Measurements from ENCODE around the gene DUSP6. TPM values are rescaled to one million over a fixed set of nuclear protein-coding genes. Genes with fewer than 3 reads are reported as not detected.
A peak's percentile ranks its signal among the peaks of the same experiment; 100 is the strongest.

Gene DUSP6
- total RNA-seq, 2 donors from 2014 or later, result 30.6 to 36.2 TPM

- H3K4me1 ChIP-seq (replicated peaks), result no peaks in the 10 kb centered on the region
- WGBS, result 68% methylated on average over 3 of the region's 3 CpGs
- DNase-seq (ENCODE audit: low spot score), result no peak
- no peak overlapping the region for H3K27ac ChIP-seq
- intact Hi-C loops (cut with DNase I), result no loop called here
- H3K9me3 ChIP-seq, result no peaks in the 10 kb centered on the region
- no peaks in the 10 kb centered on the region for H3K36me3 ChIP-seq
- TF ChIP-seq POLR2A (IDR thresholded peaks at IDR 0.05) (no peak), POLR2AphosphoS5 (IDR thresholded peaks at IDR 0.05) (no peak), CTCF (IDR thresholded peaks at IDR 0.05) (no peak)
- H3K4me3 ChIP-seq, result no peak overlapping the region
- no peaks in the 10 kb centered on the region for H3K27me3 ChIP-seq (replicated peaks; ENCODE audit: insufficient read depth)
These were observed 28.6 kb downstream of the DUSP6 start for GRCh38 chr12:89323568-89324218.

- Histone ChIP-seq H3K27ac (no peak overlapping the region), H3K4me1 (replicated peaks) (no peaks in the 10 kb centered on the region), H3K9me3 (no peaks in the 10 kb centered on the region), H3K27me3 (replicated peaks; ENCODE audit: insufficient read depth) (no peaks in the 10 kb centered on the region), H3K36me3 (no peaks in the 10 kb centered on the region), H3K4me3 (no peak overlapping the region)
- 92% methylated on average over 1 of the region's 1 CpG for WGBS
- TF ChIP-seq CTCF (IDR thresholded peaks at IDR 0.05) (no peak), POLR2A (IDR thresholded peaks at IDR 0.05) (no peak), POLR2AphosphoS5 (IDR thresholded peaks at IDR 0.05) (no peak)
- DNase-seq (ENCODE audit: low spot score), result no peak
- intact Hi-C loops (cut with DNase I), result no loop called here
These were observed 31.6 kb downstream of the DUSP6 start for GRCh38 chr12:89320735-89321134.

- intact Hi-C loops (cut with DNase I), result no loop called here
These were observed 32.7 kb downstream of the DUSP6 start for GRCh38 chr12:89319606-89320005.

GRCh38 chr12:89319122-89319521, 33.2 kb downstream of the DUSP6 start:
- no peaks in the 10 kb centered on the region for H3K27me3 ChIP-seq (replicated peaks; ENCODE audit: insufficient read depth)
- H3K4me3 ChIP-seq, result no peak overlapping the region
- no peak overlapping the region for H3K27ac ChIP-seq
- WGBS, result 24% methylated on average over 4 of the region's 4 CpGs
- H3K4me1 ChIP-seq (replicated peaks), result no peaks in the 10 kb centered on the region
- intact Hi-C loops (cut with DNase I), result no loop called here
- no peaks in the 10 kb centered on the region for H3K9me3 ChIP-seq
- no peak for TF ChIP-seq CTCF (IDR thresholded peaks at IDR 0.05)
- peak; percentile 11 for TF ChIP-seq POLR2AphosphoS5 (IDR thresholded peaks at IDR 0.05)
- H3K36me3 ChIP-seq, result no peaks in the 10 kb centered on the region
- DNase-seq (ENCODE audit: low spot score), result peak; percentile 23

More at GRCh38 chr12:89319606-89320005, 32.7 kb downstream of the DUSP6 start:
- Histone ChIP-seq H3K4me3 (no peak overlapping the region), H3K9me3 (no peaks in the 10 kb centered on the region), H3K4me1 (replicated peaks) (no peaks in the 10 kb centered on the region), H3K36me3 (no peaks in the 10 kb centered on the region), H3K27me3 (replicated peaks; ENCODE audit: insufficient read depth) (no peaks in the 10 kb centered on the region), H3K27ac (no peak overlapping the region)
- TF ChIP-seq POLR2AphosphoS5 (IDR thresholded peaks at IDR 0.05), result no peak
- no peak for TF ChIP-seq POLR2A (IDR thresholded peaks at IDR 0.05)
- no peak for TF ChIP-seq CTCF (IDR thresholded peaks at IDR 0.05)
- DNase-seq (ENCODE audit: low spot score), result no peak
- 76% methylated on average over 2 of the region's 2 CpGs for WGBS

GRCh38 chr12:89316705-89317139, 35.6 kb downstream of the DUSP6 start:
- Histone ChIP-seq H3K27me3 (replicated peaks; ENCODE audit: insufficient read depth) (no peaks in the 10 kb centered on the region), H3K4me1 (replicated peaks) (no peaks in the 10 kb centered on the region), H3K36me3 (no peaks in the 10 kb centered on the region), H3K27ac (no peak overlapping the region), H3K4me3 (no peak overlapping the region), H3K9me3 (no peaks in the 10 kb centered on the region)
- intact Hi-C loops (cut with DNase I), result no loop called here
- no peak for TF ChIP-seq POLR2A (IDR thresholded peaks at IDR 0.05)
- no peak for TF ChIP-seq CTCF (IDR thresholded peaks at IDR 0.05)
- TF ChIP-seq POLR2AphosphoS5 (IDR thresholded peaks at IDR 0.05), result no peak
- DNase-seq (ENCODE audit: low spot score), result no peak
- WGBS, result 28% methylated on average over 4 of the region's 4 CpGs
